Measurements from ENCODE around the gene SNORC. TPM values are rescaled to one million over a fixed set of nuclear protein-coding genes. Genes with fewer than 3 reads are reported as not detected.

SNORC gene
- total RNA-seq, 4 donors from 2014 or later, result 0.35 to 2.0 TPM; not detected in 2

DNA sequence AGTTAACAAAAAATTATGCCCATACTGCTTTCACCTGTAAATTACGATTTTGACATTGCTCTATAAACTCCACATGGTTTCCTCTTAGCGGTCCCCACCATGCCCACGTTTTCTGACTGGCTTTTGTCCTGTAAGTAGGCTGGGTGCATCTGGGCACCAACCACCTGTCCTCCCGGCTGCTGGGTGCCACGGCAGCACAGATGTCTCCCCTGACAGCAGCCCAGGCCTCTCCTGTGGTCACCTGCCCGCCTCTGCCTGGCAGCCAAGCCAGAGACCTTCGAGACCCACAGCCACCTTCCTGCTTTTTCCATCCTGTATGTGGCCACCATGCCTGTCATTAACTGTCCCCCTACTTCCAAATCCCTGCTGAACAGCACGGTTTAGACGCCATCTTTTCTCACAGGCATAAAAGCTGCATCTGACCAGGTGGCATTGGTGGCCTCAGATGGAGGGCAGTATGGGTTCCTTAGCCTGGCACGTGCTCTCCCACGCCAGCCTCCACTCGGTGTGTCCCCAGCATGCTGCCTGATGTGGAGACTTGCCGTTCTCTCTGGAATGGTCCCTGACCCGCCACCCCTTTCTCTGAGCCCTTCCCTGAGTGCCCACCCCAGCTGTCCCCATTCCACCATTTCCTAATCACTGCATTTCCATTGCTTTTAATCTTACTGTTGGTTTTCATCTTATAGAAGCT is 18.9 kb downstream of the SNORC start:
- H3K9me3 ChIP-seq, result no peaks in the 10 kb centered on the region
- no peak for DNase-seq
- no peaks in the 10 kb centered on the region for H3K4me1 ChIP-seq
- intact Hi-C loops (cut with DNase I; ENCODE audit: low total_unique reads), result no loop called here
- H3K4me3 ChIP-seq, result no peak overlapping the region
- no peaks in the 10 kb centered on the region for H3K36me3 ChIP-seq
- no peak overlapping the region for H3K27ac ChIP-seq
- no peaks in the 10 kb centered on the region for H3K27me3 ChIP-seq
- TF ChIP-seq, protein P1, sequence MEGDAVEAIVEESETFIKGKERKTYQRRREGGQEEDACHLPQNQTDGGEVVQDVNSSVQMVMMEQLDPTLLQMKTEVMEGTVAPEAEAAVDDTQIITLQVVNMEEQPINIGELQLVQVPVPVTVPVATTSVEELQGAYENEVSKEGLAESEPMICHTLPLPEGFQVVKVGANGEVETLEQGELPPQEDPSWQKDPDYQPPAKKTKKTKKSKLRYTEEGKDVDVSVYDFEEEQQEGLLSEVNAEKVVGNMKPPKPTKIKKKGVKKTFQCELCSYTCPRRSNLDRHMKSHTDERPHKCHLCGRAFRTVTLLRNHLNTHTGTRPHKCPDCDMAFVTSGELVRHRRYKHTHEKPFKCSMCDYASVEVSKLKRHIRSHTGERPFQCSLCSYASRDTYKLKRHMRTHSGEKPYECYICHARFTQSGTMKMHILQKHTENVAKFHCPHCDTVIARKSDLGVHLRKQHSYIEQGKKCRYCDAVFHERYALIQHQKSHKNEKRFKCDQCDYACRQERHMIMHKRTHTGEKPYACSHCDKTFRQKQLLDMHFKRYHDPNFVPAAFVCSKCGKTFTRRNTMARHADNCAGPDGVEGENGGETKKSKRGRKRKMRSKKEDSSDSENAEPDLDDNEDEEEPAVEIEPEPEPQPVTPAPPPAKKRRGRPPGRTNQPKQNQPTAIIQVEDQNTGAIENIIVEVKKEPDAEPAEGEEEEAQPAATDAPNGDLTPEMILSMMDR (IDR thresholded peaks at IDR 0.05), result no peak

DNA sequence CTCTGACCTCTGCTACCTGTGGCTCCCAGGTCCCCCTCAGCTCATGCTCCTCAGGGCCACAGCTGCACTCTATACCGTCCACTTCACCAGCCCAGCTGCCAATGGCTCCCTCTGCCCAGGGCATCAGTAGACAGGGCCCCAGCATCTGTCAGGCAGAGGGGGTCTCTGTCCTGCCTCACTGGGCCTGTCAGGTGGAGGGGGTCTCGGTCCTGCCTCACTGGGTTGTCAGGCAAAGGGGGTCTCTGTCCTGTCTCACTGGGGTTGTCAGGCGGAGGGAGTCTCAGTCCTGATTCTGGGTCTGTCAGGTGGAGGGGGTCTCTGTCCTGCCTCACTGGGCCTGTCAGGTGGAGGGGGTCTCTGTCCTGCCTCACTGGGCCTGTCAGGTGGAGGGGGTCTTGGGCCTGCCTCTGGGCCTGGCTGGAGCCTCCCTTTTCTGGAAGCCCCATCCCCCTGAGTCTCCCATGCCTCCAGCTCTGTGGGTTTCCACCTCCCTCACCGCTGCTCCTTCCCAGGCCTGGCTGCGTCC is 19.9 kb downstream of the SNORC start:
- DNase-seq, result no peak
- Histone ChIP-seq H3K36me3 (no peaks in the 10 kb centered on the region), H3K4me3 (no peak overlapping the region), H3K27me3 (no peaks in the 10 kb centered on the region), H3K27ac (no peak overlapping the region), H3K9me3 (no peaks in the 10 kb centered on the region), H3K4me1 (no peaks in the 10 kb centered on the region)
- TF ChIP-seq POLR2A (IDR thresholded peaks at IDR 0.05), result no peak
- TF ChIP-seq, protein P1 (IDR thresholded peaks at IDR 0.05), result no peak
- intact Hi-C loops (cut with DNase I; ENCODE audit: low total_unique reads), result no loop called here

DNA sequence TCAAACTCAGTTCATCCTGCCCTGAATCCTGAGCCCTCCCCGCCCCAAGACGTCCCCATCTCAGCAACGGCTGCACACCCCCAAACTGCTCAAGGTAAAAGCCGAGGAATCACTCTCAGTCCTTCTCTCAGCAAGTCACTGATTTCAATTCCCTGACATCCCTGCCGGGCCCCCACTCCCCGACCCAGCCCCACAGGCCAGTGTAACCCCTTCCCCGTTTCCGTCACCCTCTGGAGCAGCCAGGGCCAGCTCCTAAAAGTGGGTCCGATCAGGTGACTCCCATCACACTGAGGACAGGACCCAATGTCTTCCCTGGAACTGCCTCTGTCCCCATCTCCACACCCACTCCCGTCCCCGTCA is 20.5 kb downstream of the SNORC start:
- TF ChIP-seq POLR2A (IDR thresholded peaks at IDR 0.05), result no peak
- TF ChIP-seq, protein P1 (IDR thresholded peaks at IDR 0.05), result no peak
- no peak overlapping the region for H3K27ac ChIP-seq
- no peak for DNase-seq
- no peaks in the 10 kb centered on the region for H3K4me1 ChIP-seq
- H3K27me3 ChIP-seq, result no peaks in the 10 kb centered on the region
- no peaks in the 10 kb centered on the region for H3K9me3 ChIP-seq
- intact Hi-C loops (cut with DNase I; ENCODE audit: low total_unique reads), result no loop called here
- no peak overlapping the region for H3K4me3 ChIP-seq
- H3K36me3 ChIP-seq, result no peaks in the 10 kb centered on the region

DNA sequence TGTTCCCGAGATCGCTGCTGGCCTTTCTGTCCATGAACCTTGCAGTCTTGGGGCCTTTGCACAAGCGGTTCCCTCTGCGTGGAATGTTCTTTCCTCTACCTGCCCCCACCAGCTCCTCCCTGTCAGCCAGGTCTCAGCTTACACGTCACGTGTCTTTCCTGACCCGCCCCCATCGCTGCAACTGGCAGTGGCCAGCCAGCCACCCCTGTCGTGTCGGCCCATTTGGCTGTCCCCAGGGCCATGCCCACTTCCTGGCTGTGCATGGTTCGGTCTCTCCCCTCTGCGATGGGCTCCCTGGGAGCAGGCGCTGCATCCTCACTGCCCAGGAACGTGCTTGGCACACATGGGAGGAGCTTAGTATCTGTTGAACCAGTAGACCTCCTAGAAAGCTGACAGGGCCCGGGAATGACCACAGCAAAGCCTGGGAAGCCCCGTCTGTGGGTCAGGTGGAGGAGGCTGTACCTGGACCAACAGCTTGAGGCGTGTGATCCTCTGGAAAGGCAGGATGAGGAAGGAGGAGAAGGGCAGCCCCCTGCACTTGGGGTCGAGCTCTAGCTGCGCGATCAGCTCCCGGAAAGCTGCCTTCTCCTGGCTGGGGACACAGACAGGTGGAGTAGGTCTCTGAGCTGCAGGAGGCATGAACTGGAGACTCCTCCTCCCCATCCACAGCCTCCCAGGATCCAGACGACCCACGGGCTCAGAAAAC is 21.0 kb downstream of the SNORC start:
- no peaks in the 10 kb centered on the region for H3K27me3 ChIP-seq
- H3K27ac ChIP-seq, result no peak overlapping the region
- no peaks in the 10 kb centered on the region for H3K4me1 ChIP-seq
- intact Hi-C loops (cut with DNase I; ENCODE audit: low total_unique reads), result no loop called here
- H3K9me3 ChIP-seq, result no peaks in the 10 kb centered on the region
- TF ChIP-seq, protein P1 (IDR thresholded peaks at IDR 0.05), result no peak
- no peak for TF ChIP-seq POLR2A (IDR thresholded peaks at IDR 0.05)
- no peak for DNase-seq
- no peaks in the 10 kb centered on the region for H3K36me3 ChIP-seq
- H3K4me3 ChIP-seq, result no peak overlapping the region

DNA sequence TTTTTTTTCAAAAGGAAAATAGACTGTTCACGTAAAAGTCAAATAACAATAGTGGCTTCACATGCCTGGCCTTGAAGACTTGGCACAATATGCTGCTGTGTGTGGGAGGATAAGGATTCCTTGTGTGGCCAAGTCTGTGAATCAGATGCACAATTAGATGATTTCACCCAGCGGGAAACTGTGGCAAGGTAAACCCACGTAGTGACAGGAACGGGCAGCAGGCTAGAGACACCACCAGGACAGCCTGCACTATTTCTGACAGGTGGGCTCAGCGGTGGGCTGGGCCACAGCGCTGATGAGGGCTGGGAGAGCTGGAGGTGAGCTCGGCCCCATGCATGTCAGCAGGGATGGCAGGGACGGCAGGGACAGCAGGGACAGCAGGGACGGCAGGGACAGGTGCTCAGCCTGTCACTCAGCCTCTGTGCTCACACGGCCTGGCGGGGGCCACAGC is 21.6 kb downstream of the SNORC start:
- intact Hi-C loops (cut with DNase I; ENCODE audit: low total_unique reads), result no loop called here
- H3K4me3 ChIP-seq, result no peak overlapping the region
- no peaks in the 10 kb centered on the region for H3K9me3 ChIP-seq
- TF ChIP-seq, protein P1 (IDR thresholded peaks at IDR 0.05), result no peak
- no peak for TF ChIP-seq POLR2A (IDR thresholded peaks at IDR 0.05)
- H3K27ac ChIP-seq, result no peak overlapping the region
- DNase-seq, result no peak
- H3K4me1 ChIP-seq, result no peaks in the 10 kb centered on the region
- no peaks in the 10 kb centered on the region for H3K36me3 ChIP-seq
- no peaks in the 10 kb centered on the region for H3K27me3 ChIP-seq
